Measurements from ENCODE around the gene MKX.
A peak's percentile ranks its signal among the peaks of the same experiment; 100 is the strongest.

The MKX gene

GRCh38 chr10:27742195-27743011 is 3.2 kb downstream of the MKX start:
- DNase-seq, result peak; percentile 64

GRCh38 chr10:27741173-27742091 is 4.2 kb downstream of the MKX start:
- no peak for DNase-seq

GRCh38 chr10:27736396-27736795 is 9.2 kb downstream of the MKX start:
- DNase-seq, result no peak

GRCh38 chr10:27730041-27730440 is 15.6 kb downstream of the MKX start:
- no peak for DNase-seq

- no peak for DNase-seq
Observed at GRCh38 chr10:27728338-27728737, 17.3 kb downstream of the MKX start.

GRCh38 chr10:27724287-27724686 is 21.3 kb downstream of the MKX start:
- no peak for DNase-seq

- DNase-seq, result no peak
Observed at GRCh38 chr10:27723436-27723835, 22.2 kb downstream of the MKX start.

- DNase-seq, result no peak
Observed at GRCh38 chr10:27720529-27720928, 25.1 kb downstream of the MKX start.

- no peak for DNase-seq
Observed at GRCh38 chr10:27719052-27719451, 26.6 kb downstream of the MKX start.

GRCh38 chr10:27717861-27718260 is 27.8 kb downstream of the MKX start:
- no peak for DNase-seq

GRCh38 chr10:27717224-27717623 is 28.4 kb downstream of the MKX start:
- DNase-seq, result no peak

GRCh38 chr10:27716521-27716920 is 29.1 kb downstream of the MKX start:
- DNase-seq, result no peak

- no peak for DNase-seq
Observed at GRCh38 chr10:27715505-27715904, 30.1 kb downstream of the MKX start.

- no peak for DNase-seq
Observed at GRCh38 chr10:27714349-27714748, 31.3 kb downstream of the MKX start.

GRCh38 chr10:27713941-27714340 is 31.7 kb downstream of the MKX start:
- no peak for DNase-seq

GRCh38 chr10:27710014-27710413 is 35.6 kb downstream of the MKX start:
- no peak for DNase-seq

- DNase-seq, result no peak
Observed at GRCh38 chr10:27709304-27709703, 36.3 kb downstream of the MKX start.

- no peak for DNase-seq
Observed at GRCh38 chr10:27701938-27702537, 43.6 kb downstream of the MKX start.

GRCh38 chr10:27699776-27700175 is 45.8 kb downstream of the MKX start:
- DNase-seq, result no peak

GRCh38 chr10:27698961-27699360 is 46.7 kb downstream of the MKX start:
- no peak for DNase-seq

GRCh38 chr10:27696466-27696865 is 49.2 kb downstream of the MKX start:
- no peak for DNase-seq

GRCh38 chr10:27695706-27696105 is 49.9 kb downstream of the MKX start:
- DNase-seq, result no peak

- DNase-seq, result no peak
Observed at GRCh38 chr10:27695088-27695487, 50.5 kb downstream of the MKX start.

GRCh38 chr10:27692663-27693062 is 53.0 kb downstream of the MKX start:
- DNase-seq, result no peak
